Mucosa of descending colon (tissue), 3 donors: ENCODE data around the gene SYNJ1. TPM values are rescaled to one million over a fixed set of nuclear protein-coding genes. Genes with fewer than 3 reads are reported as not detected.
A peak's percentile ranks its signal among the peaks of the same experiment; 100 is the strongest.

Experiments used
- ATAC-seq: fragments of 200-7000 bp; cut with Tn5 transposase; one replicate; pipeline ENCODE4 v1.9.1; 2020; ENCODE audit warnings: mild to moderate bottlenecking, moderate library complexity
- DNase-seq, 3 donors: peaks; one replicate each; pipeline ENCODE4 v3.0.0-alpha.2; 2020
- H3K36me3 ChIP-seq: fragments of 200-600 bp; one replicate; pipeline ENCODE4 v1.8.0; 2021; ENCODE audit warnings: low read depth, mild to moderate bottlenecking
- H3K4me1 ChIP-seq: fragments of 200-600 bp; one replicate; pipeline ENCODE4 v1.8.0; 2021; ENCODE audit warnings: low read depth, mild to moderate bottlenecking
- H3K4me3 ChIP-seq: fragments of 200-600 bp; one replicate; pipeline ENCODE4 v1.8.0; 2021; ENCODE audit warnings: mild to moderate bottlenecking
- H3K9me3 ChIP-seq: fragments of 200-600 bp; one replicate; pipeline ENCODE4 v1.8.0; 2021; ENCODE audit warnings: mild to moderate bottlenecking
- CTCF ChIP-seq: fragments of 200-600 bp; IDR thresholded peaks from one replicate; pipeline ENCODE4 v1.8.0; 2022; ENCODE audit warnings: antibody characterized with exemption, mild to moderate bottlenecking
- intact Hi-C, 2 donors: fragments of 100-400 bp; cut with DNase I in 1 of 2; cut with micrococcal nuclease in 1 of 2; formaldehyde crosslinking; loops; one replicate each; pipeline versions ENCODE4 v1.11.0 to v1.11.1; 2022; cut with DNase I, micrococcal nuclease
- total RNA-seq, 3 donors: library from RNA; stranded (reverse); fragmentation: NEBNext Ultra II Directional in 2 of 3; extraction: Animal tissue kit (Norgen Biotek cat#: 25700) in 2 of 3; gene quantifications; one replicate each; pipeline versions ENCODE4 v1.2.1 to v1.2.4, GENCODE V29; 2021 to 2023
- donor health status: DM: no; HTN: no; CAD: no; lungs with moderate emphysema.
- donor health status: DM: no; HTN: no; CAD: no.
- donor health status: DM: no; HTN: yes; CAD: no.

SYNJ1 gene
- total RNA-seq, 3 donors from 2014 or later, result 13.2 to 21.1 (median 16.8) TPM

GRCh38 chr21:32733356-32733755 lies 5.5 kb upstream of the SYNJ1 start:
- TF ChIP-seq CTCF, result no peak
- ATAC-seq, result no peak
- Histone ChIP-seq H3K4me1 (no peaks in the 10 kb centered on the region), H3K4me3 (no peak overlapping the region), H3K36me3 (no peaks in the 10 kb centered on the region), H3K9me3 (no peaks in the 10 kb centered on the region)
- intact Hi-C loops, result no loop called here
- DNase-seq, result no peak

DNA sequence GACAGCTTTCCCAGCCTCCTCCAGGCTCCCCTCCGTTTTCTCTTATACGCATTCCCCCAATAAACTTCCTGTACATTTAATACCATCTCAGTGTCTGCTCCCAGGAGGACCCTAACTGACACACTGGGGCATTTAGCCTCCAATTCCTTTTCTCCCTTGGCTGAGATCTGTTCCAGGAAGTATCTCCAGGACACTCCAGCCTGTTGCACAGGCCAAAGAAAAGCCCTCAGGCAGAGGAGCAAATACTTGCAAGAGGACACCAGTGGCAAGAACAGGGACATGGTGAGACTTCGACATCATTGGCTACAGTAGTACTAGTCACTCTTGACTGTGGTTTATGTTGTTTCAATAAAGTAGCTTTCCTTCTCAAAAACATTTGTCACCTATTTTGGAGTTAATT lies 4.7 kb upstream of the SYNJ1 start:
- intact Hi-C loops, result no loop called here
- no peak overlapping the region for H3K4me3 ChIP-seq
- TF ChIP-seq CTCF, result no peak
- H3K4me1 ChIP-seq, result no peaks in the 10 kb centered on the region
- H3K9me3 ChIP-seq, result no peaks in the 10 kb centered on the region
- DNase-seq, result no peak
- ATAC-seq, result no peak
- no peaks in the 10 kb centered on the region for H3K36me3 ChIP-seq

DNA sequence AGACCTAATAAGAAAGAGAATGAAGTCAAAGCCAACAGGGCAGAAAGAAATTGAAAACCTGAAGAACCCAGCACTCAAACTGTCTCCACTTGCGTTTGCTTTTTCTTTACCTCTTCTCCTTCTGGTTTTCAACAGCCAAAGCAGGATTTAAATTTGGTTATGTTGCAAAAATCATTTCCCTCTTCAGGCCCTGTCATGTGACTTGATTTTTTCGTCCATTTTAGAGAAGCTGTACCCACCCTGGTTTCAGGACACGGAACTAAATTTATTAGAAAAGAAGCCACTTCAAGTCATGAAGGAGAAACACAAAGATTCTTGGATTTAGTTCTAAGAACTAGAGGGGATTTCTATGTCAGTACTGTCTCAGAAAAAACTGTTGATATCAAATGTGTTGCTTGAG lies 1.0 kb upstream of the SYNJ1 start:
- TF ChIP-seq CTCF, result no peak
- Histone ChIP-seq H3K36me3 (no peaks in the 10 kb centered on the region), H3K4me3 (no peak overlapping the region), H3K4me1 (peaks cover 7% of the 10 kb centered on the region), H3K9me3 (no peaks in the 10 kb centered on the region)
- DNase-seq (no peak), ATAC-seq (no peak)
- intact Hi-C loops, result no loop called here

GRCh38 chr21:32728456-32728839 lies 635 bp upstream of the SYNJ1 start:
- Histone ChIP-seq H3K4me1 (peaks cover 7% of the 10 kb centered on the region), H3K36me3 (no peaks in the 10 kb centered on the region), H3K9me3 (no peaks in the 10 kb centered on the region), H3K4me3 (peak overlapping the region; percentile 88)
- intact Hi-C loops, result no loop called here
- DNase-seq (no peak), ATAC-seq (no peak)
- no peak for TF ChIP-seq CTCF

DNA sequence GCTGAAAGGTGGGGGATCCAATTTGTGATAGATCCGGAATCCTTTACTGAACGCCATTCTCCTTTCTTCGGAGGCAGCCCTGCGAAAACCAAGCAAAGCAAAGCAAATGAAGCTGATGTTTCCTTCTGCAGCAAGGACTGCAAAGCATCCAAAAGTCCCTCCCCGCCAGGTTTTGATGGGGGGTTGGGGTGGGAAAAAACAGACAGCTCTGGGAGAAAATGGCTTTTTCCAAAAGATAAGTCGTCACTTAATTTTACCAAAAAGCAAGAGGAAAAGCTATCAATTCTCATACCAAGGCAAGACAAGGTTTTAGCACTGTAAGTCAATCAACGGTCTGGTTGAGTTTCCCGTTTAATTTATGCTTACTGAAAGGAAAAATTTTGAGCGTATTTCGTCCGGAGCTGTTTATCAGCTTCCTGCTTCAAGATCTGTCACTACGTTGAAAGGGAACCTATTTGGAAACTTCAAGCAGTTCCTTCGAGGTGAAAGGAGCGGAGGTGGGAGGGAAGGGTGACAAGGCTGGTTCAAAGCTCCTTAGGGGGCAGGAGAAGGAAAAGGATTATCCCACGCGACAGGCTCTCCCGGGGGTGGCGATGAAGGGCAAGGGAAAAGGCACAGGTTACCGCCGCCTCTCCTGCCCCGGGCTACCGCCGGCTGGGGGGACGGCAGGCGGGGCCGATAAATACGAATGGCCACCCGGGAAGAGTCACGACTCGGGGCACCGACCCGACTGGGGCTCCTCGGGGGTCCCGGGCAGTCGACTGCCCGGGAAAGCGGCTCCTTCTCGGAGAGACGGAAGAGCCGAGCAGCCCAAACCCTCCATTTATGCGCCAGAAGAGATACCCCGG lies 750 bp downstream of the SYNJ1 start:
- no peak for TF ChIP-seq CTCF
- H3K9me3 ChIP-seq, result no peaks in the 10 kb centered on the region
- intact Hi-C loops, result no loop called here
- peak overlapping the region; percentile 88 for H3K4me3 ChIP-seq
- peaks cover 7% of the 10 kb centered on the region for H3K4me1 ChIP-seq
- H3K36me3 ChIP-seq, result no peaks in the 10 kb centered on the region
- peak; percentile 28 to 70 (median 40) for DNase-seq
- peak; percentile 40 for ATAC-seq
